Upper lobe of left lung (tissue), 4 donors: Measurements from ENCODE around the gene EXOC6B.

Source experiments
- CTCF ChIP-seq, 6 experiments: fragments of 450-650 bp in 4 of 6; fragments of 200-600 bp in 2 of 6; sonication (generic) in 2 of 6; IDR thresholded peaks; one replicate each; pipeline ENCODE4 v1.5.1; 2016 to 2019; ENCODE audit warnings: antibody characterized with exemption in 6 of 6
- EP300 ChIP-seq, 4 donors: sonication (generic); formaldehyde crosslinking; IDR thresholded peaks; one replicate each; pipeline ENCODE4 v1.5.1; 2017; ENCODE audit warnings: antibody characterized with exemption in 4 of 4, control low read depth in 2 of 4
- POLR2A ChIP-seq, 4 donors: fragments of 450-650 bp; IDR thresholded peaks; one replicate each; pipeline ENCODE4 v1.5.1; 2016 to 2017; ENCODE audit warnings: antibody characterized with exemption in 4 of 4, mild to moderate bottlenecking in 2 of 4
- POLR2AphosphoS5 ChIP-seq, 2 donors: sonication (generic); formaldehyde crosslinking; IDR thresholded peaks; one replicate each; pipeline ENCODE4 v1.5.1; 2017; ENCODE audit warnings: antibody characterized with exemption in 2 of 2

- TF ChIP-seq CTCF (IDR thresholded peaks at IDR 0.05) (no peak), POLR2A (IDR thresholded peaks at IDR 0.05) (no peak), POLR2AphosphoS5 (IDR thresholded peaks at IDR 0.05) (no peak), EP300 (IDR thresholded peaks at IDR 0.05) (no peak)
Measured at GRCh38 chr2:72143441-72144273, 682.2 kb downstream of the EXOC6B start.
